ENCODE measurements around the gene KRTAP5-2.
"Not testable (repeated sequence)": the region's sequence is repeated elsewhere in the genome, so short reads cannot be mapped to it uniquely, and the experiment has no call there.

Gene KRTAP5-2

DNA sequence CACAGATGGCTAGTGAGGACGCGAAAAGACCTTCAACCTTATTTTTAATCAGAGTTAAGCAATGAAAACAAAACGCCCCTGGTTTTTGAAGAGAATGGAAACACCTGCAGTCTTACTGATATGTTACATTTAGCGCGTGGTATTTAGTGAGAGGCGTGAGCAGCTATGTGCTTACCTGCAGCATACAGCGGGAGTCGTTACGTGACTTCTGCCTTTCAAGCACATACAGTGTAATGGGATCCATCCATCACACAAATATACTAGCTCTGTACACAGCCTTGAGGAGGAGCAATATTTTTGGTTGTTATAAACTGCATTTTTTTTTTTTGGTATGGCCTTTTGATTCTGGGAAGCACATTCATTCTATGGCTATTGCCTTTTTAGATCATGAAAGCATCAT, 5.5 kb downstream of the KRTAP5-2 start:
- DNase-seq (ENCODE audit: extremely low read depth in 1 of 2, low read depth in 1 of 2), result no peak

DNA sequence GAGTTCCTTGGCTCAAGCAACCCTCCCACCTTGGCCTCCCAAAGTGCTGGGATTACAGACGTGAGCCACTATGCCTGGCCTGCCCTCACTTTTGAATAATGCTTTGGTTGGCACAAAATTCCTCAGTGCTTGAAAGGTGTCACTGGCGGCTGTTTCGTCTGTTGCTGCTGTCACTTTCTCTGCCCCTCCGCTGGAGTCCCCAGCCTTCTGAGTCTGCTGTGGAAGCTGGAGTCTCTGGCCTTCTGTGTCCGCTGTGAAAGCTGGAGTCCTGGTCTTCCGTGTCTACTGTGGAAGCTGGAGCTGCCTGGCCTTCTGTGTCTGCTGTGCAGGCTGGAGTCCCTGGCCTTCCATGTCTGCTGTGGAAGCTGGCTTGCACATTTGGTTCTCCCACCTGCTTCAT, 8.1 kb downstream of the KRTAP5-2 start:
- DNase-seq (ENCODE audit: extremely low read depth in 1 of 2, low read depth in 1 of 2), result no peak

DNA sequence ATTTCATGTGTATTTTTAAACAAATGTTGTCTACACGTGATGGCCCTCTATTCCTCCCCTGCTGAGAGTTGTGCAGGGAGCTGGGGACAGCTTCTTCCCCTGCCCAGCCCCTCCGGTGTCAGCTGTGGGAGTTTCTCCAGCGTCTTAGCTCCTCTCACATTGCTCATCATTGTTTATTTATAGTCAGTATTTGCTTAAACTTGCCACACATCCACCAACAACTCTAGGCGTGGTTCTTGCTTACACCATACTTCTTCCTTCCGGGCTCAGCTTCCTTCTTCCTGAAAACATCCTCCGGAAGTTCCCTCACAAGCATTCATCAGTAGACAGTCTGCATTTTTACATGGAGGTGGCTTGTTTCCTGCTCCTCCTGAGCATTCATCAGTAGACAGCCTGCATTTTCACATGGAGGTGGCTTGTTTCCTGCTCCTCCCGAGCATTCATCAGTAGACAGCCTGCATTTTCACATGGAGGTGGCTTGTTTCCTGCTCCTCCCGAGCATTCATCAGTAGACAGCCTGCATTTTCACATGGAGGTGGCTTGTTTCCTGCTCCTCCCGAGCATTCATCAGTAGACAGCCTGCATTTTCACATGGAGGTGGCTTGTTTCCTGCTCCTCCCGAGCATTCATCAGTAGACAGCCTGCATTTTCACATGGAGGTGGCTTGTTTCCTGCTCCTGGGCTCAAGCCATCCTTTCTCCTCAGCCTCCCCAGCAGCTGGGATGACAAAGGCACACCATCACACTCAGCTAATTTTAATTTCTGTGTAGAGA, 8.7 kb downstream of the KRTAP5-2 start:
- DNase-seq (ENCODE audit: extremely low read depth in 1 of 2, low read depth in 1 of 2), result not testable (repeated sequence)

DNA sequence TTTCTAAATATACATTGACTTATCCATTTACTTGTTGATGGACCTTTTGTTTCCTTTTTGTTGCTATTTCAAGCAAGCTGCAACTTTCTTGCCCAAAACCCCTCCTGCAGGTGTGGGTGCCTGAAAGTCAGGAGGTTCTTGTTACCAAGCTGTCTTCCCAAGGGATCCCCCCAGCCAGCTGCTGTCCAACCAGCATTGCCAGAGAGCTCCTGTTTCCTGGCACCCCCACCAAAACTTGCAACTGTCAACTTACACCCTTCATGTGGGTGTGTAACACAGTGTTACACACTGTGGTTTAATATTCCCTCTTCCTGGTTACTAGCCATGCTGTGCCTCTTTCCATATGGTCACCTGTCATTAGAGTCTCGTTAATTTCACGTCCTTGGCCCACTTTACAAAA, 11.4 kb downstream of the KRTAP5-2 start:
- no peak for DNase-seq (ENCODE audit: extremely low read depth in 1 of 2, low read depth in 1 of 2)

DNA sequence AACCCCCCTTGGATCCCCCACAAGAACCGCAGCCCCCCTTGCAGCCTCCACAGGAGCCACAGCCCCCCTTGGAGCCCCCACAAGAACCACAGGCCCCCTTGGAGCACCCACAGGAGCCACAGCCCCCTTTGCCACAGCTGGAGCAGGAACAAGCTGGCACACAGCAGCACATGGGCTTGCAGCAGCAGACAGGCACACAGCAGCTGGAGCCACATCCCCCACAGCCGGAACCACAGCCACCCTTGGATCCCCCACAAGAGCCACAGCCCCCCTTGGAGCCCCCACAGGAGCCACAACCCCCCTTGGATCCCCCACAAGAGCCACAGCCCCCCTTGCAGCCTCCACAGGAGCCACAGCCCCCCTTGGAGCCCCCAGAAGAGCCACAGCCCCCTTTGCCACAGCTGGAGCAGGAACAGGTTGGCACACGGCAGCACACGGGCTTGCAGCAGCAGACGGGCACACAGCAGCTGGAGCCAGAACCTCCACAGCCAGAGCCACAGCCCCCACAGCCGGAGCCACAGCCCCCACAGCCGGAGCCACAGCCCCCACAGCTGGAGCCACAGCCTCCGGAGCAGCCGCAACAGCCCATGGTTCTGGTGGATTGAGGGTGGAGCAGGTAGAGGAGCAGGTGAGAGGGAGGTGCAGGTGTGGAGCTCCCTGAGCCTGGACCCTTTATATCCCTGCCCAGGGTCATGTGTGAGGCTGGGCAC, 13.3 kb downstream of the KRTAP5-2 start, which contains the start of gene KRTAP5-1:
Gene KRTAP5-1 (minus strand): TSS at position 623 of the 710 bp plus-strand sequence. CDS start 34 bp downstream, at position 589.
- DNase-seq (ENCODE audit: extremely low read depth in 1 of 2, low read depth in 1 of 2), result not testable (repeated sequence)

DNA sequence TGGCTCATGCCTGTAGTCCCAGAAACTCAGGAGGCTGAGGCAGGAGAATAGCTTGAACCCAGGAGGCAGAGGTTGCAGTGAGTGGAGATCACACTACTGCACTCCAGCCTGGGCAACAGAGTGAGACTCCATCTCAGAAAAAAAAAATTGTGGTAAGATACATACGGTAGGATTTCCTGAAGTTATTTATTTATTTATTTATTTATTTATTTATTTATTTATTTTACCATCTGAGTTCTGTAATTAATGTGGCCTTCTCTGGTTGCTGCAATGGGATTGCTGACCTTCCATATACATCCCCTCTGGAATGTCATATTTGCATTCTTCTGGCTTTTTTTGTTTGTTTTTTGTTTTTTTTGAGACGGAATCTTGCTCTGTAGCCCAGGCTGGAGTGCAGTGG, 15.2 kb downstream of the KRTAP5-2 start:
- DNase-seq (ENCODE audit: extremely low read depth in 1 of 2, low read depth in 1 of 2), result not testable (repeated sequence)

DNA sequence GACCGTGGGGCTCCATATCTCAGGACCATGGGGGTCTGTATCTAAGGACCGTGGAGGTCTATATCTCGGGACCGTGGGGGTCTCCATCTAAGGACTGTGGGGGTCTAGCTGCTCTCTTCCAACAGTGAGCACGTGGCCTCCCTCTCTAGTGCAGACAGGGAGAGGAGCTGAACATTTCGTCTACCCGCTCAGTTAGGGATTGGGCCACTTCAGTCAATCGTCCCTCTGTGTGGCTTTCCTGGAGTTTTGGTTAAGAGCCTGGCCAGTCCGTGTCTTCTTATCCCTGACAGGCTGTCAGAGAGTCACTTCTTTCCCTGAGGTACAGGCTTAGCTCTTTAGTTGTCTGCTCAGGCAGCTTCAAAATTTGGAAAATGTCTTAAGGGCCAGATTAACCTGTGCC, 16.1 kb downstream of the KRTAP5-2 start:
- DNase-seq (ENCODE audit: extremely low read depth in 1 of 2, low read depth in 1 of 2), result no peak

DNA sequence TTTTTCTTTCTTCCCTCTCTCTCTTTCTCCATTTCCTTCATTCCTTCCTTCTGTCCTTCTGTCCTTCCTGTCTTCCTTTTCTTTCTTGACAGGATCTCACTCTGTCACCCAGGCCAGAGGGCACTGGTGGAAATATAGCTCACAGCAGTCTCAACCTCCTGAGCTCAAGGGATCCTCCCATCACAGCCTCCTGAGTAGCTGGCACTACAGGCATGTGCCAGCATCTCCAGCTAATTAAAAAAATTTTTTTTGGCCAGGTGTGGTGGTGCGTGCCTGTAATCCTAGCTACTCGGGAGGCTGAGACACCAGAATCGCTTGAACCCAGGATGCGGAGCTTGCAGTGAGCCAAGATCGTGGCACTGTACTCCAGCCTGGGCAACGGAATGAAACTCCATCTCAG, 21.3 kb downstream of the KRTAP5-2 start:
- DNase-seq (ENCODE audit: extremely low read depth in 1 of 2, low read depth in 1 of 2), result no peak

DNA sequence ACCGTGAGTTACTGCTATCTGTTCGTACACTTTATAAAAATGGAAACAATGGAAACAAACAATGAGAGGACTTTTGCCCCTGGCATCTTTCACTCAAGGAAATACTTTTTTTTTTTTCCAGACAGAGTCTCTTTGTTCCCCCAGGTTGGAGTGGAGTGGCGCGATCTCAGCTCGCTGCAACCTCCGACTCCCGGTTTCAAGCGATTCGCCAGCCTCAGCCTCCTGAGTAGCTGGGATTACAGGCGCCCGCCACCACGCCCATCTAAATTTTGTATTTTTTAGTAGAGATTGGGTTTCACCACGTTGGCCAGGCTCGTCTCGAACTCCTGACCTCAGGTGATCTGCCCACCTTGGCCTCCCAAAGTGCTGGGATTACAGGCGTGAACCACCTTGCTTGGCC, 22.3 kb downstream of the KRTAP5-2 start:
- DNase-seq (ENCODE audit: extremely low read depth in 1 of 2, low read depth in 1 of 2), result not testable (repeated sequence)

DNA sequence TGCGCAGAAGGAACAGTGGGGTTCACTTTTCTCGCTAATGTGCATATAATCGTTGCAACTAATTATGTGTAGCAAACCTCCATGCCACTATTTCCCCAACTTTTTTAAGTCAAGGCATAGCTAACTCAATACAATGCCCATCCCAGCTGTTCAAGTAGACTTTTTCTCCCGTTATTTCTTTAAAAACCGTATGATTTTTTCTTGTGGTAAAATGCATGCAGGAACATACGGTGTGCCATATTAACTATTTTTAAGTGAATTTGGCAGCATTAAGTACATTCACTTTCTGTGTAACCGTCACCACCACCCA, 23.2 kb downstream of the KRTAP5-2 start:
- no peak for DNase-seq (ENCODE audit: extremely low read depth in 1 of 2, low read depth in 1 of 2)

DNA sequence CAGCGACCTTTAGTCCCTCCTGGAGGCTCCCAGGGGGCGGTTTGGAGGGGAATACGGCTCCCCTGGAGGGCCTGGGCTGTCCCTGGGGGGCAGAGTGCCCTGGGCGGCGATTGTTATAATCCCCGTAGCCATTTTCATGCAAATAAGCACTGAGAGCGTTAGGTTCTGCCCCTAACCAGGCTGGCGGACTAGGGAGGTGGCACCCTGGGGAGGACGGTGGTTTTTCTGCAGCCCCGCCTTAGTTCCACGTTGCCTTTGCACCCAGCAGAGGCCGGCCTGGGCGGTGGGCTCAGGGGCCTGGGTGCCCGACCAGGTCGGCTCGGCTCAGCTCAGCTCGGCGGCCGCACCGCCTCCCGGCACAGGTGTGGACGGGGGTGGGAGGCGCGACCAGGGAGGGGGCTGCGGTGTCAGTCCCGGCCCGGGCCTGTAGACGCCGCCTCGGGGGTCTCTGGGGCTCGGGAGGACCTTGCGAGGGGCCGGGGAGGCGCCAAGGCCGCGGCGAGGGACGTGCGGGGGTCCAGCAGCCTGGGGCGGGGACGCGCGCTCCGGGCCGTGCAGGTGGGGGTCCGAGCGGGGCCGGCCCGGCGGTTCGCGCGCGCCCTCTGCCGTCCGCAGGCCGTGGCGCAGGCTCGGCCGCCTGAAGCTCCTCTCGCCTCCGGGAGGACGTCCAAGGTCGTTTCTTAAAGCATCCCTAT, 23.7 kb downstream of the KRTAP5-2 start:
- DNase-seq (ENCODE audit: extremely low read depth in 1 of 2, low read depth in 1 of 2), result peak in 1 of 2 donors; percentile 44

DNA sequence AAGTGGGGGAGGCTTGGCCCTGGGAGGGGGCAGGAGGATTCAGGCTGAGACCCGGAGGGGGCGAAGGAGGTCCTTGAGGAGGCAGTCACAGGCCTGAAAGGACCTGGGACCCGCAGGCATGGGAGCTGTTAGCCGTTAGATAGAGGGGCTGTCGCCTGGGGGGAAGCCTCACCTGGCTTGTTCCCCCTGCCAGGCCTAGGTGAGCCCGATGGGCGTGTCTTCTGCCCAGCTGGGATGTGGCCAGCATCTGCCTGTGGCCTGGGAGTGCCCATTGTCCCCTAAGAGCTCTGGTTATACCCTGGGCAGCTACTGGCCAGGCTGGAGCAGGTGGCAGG, 24.2 kb downstream of the KRTAP5-2 start:
- no peak for DNase-seq (ENCODE audit: extremely low read depth in 1 of 2, low read depth in 1 of 2)

DNA sequence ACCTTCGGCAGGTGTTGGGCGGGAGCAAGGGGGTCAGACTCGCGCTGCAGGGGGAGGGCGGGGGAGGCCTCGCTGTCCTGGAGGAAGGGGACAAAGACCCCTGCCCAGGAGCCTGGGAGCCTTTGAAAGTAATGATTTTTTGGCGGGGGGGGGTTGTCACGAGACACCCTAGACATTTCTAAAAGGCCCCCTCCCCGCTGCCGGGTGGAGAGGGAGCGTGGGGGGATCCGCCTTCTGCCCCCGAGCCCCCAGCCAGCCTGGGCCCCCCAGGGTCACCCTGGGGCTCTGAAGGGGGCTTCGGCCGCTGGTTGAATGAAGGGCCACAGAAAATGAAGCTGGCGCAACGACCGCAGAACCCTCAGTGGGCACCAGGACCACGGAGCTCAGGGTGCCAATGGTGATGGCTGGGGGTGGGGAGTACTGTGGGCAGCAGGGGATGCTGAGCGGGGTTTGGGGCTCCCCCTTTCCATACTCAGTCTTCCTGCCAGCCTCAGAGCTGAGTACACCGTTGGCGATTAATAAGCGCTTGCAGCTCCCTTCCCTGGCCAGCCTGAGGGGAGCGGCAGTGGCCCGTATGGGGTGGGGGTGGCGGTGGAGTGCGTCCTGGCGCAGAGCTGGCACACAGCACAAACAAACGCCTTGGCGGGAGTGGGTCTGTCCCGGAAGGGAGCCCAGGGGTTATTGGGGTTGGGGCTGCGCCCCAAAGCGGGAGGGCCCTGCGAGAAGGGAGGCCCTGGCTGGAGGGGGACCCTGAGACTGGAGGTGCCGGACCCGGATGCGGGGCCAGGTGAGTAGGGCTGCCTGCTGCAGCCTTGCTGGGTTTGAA, 24.8 kb downstream of the KRTAP5-2 start:
- no peak for DNase-seq (ENCODE audit: extremely low read depth in 1 of 2, low read depth in 1 of 2)

DNA sequence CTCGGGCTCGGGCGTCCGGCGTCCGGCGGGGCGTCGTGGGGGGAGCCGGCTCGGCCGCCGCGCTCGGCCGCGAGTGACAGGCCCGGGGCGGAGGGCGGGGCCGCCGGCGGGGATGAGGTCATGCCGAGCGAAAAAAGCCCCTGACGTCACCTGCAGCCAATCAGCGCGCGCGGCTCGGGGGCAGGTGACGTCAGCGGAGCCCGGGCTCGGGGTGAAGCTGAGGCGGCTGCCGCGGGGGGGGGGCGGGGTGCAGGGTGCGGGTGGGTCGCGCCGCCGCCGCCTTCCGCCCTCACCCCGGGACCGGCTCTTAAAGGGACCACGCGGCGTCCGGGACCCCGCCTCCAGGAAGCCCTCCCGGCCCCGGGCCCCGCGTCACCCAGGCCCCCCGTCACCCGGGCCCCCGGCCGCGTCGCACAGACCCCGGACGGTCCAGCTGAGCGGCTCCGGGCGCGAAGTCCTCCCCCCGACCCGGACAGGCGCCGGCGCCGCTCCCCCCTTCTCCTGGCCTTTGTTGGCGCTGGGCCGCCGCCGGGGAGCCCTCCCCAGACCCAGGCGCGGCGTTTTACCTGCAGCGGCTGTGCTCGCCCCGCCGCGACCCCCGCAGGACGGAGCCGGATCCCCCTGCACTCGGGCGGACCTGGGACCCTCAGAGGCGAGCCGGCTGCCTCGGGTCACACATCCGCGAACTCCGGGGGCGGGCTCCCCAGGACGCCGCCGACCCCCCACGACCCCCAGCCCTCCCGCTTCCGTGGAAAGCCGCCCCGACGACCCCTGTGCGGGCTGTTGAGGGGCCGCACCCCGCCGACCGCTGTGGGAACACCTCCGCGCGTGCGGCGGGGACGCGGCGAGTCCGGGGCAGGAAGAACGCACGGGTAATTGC, 25.7 kb downstream of the KRTAP5-2 start, which contains the start of gene DUSP8:
Gene DUSP8 (minus strand): TSS at position 75 of the 880 bp plus-strand sequence. CDS start 6,445 bp downstream, outside the sequence.
- peak; percentile 91 to 94 for DNase-seq (ENCODE audit: extremely low read depth in 1 of 2, low read depth in 1 of 2)

DNA sequence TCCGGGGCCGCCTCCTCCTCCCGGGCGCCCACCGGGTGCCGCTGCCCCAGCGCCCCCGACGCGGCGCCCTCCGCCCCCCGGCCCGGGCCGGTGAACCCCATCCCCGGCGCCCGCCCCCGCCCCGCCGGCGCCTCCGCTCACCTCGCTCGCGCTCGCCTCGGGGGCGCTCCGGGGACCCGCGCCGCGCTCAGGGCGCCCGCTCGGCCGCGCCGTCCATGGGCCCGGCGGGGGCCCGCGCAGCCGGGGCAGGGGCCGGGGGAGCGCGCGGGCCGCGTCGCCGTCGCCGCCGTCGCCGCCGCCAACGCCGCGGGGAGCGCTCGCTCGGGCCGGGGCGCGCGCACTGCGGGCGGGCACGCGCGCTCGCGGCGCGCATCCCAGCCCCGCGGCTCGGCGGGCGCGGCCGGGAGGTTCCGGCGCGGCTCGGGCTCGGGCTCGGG, 26.3 kb downstream of the KRTAP5-2 start:
- DNase-seq (ENCODE audit: extremely low read depth in 1 of 2, low read depth in 1 of 2), result no peak

DNA sequence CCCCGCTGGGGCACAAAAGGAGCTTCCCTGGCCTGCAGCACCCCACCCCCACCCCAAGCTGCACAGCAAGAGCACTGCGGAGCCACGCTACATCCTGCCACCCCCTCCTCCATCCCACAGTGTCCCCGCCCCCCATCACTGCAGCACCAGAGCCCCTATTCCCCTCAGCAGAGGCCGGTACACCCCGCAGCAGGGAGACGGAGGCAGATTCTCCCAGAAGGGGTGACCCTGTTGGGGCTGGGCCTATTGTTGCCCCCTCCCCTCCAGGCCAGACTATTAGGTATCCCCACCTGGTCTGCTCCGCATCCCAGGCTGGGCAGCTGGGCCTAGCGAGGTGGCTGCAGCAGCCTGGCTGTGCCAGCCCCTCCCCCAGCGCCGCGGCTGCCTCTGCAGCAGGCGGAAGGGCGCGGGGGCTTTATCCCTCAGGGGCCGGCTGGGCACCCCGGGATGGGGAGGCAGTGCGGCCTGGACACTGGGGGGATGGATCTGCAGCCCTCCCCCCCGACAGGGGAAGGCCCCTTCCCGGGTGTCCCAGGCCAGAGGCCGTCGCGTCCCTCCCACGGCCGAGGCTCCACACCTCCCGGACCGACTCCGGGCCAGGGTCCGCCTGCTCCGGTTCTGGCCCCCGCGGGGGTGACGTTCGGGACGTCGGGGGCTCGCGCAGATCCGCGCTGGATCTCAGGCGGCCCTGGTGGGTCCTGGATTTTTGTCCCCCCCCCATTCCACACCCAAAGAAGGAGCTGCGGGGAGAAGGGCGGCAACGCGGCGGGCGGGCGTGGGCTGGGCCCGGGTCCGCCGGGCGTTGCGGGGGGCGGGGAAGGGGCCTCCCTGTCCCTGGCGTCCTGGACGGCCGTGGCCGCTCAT, 27.0 kb downstream of the KRTAP5-2 start:
- DNase-seq (ENCODE audit: extremely low read depth in 1 of 2, low read depth in 1 of 2), result no peak

DNA sequence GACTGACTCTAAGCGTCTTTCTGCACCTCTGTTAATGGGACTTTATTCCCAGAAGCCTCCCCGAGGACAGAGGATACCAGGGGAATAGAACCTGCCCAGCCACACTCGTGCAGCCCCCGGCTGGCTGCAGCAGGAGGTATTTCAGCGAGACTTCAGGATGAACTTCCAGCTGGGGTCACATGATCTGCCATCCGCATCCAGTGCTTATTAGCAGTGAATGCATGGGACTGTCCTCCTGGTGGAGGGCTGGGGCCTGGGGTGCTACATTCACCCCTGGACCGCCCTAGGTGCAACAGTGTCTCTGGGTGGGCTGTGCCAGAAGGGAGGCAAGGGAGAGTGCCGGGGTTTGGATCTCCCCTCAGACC, 27.6 kb downstream of the KRTAP5-2 start:
- DNase-seq (ENCODE audit: extremely low read depth in 1 of 2, low read depth in 1 of 2), result no peak

DNA sequence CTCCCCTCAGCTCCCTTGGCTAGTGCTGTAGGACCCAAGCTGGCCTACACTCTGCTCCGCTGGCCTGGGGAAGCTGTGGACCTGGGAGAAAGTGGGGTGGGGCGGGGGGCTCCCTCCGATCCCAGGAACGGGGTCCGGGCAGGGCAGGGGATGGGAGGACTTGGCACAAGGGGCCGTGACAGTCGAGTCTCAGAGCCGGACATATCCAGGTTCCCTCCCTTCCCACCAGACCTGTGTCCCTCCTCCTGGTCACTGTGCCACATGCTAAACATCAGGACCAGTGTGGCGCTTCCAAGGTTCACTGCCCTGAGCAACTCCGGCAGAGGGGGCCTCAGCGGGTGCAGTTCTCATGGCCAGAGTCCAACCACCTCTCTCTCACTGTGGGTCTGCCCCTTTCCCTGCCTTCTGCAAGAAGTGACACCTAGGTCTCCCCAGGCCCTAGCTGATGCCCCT, 28.1 kb downstream of the KRTAP5-2 start:
- no peak for DNase-seq (ENCODE audit: extremely low read depth in 1 of 2, low read depth in 1 of 2)

DNA sequence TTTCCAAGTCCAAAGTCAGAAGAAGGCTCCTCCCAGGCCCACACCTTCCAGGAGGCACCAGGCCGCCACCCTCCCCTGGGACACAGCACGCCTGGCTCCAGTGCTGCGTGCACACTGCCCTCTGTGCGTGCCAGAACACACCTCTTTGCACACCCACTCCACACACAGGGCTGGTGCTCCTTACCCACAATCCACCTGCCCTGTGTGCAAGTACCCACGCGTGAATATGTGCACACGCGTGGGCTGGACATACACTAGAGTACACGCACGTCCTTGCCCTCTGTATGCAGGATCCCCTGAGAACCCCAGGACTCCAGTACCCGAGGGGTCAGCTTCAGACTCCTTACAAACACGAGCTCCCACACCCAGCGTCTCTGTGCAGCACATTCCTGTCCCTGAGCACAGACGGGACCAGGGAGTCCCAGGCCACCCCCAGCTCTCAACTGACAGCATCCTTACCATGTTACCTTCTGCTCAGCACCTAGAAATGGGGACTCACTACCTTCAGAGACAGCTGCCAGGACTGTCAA, 28.8 kb downstream of the KRTAP5-2 start:
- no peak for DNase-seq (ENCODE audit: extremely low read depth in 1 of 2, low read depth in 1 of 2)

Measured in activated CD8-positive, alpha-beta memory T cell treated with anti-CD3 and anti-CD28 coated beads for 1 hour (primary cell).